SIG-M5 treated with dmso at 0.1 percent for 504 hours (cell line): ENCODE data around the gene TIGD1.

ENCODE experiments used
- DNase-seq: peaks from one replicate; lab custom pipeline; 2025; ENCODE audit not compliant: unreplicated experiment; lab: John Stamatoyannopoulos, UW

Gene TIGD1

GRCh38 chr2:232524771-232525170, 25.6 kb downstream of the TIGD1 start:
- no peak for DNase-seq

GRCh38 chr2:232523682-232524597, 26.4 kb downstream of the TIGD1 start:
- DNase-seq = peak; percentile 78

- no peak for DNase-seq
Measured at GRCh38 chr2:232523402-232523681, 27.0 kb downstream of the TIGD1 start.

- no peak for DNase-seq
Measured at GRCh38 chr2:232522623-232523401, 27.5 kb downstream of the TIGD1 start.

- no peak for DNase-seq
Measured at GRCh38 chr2:232521959-232522622, 28.3 kb downstream of the TIGD1 start.

GRCh38 chr2:232521098-232521497, 29.3 kb downstream of the TIGD1 start:
- no peak for DNase-seq

- DNase-seq = no peak
Measured at GRCh38 chr2:232520489-232520888, 29.9 kb downstream of the TIGD1 start.

- DNase-seq = no peak
Measured at GRCh38 chr2:232519581-232520438, 30.5 kb downstream of the TIGD1 start, which contains the start of gene PRSS56. TSS of gene PRSS56 (plus strand) at chr2:232520388. CDS start at chr2:232520599, 211 bp downstream.

- DNase-seq = no peak
Measured at GRCh38 chr2:232518844-232519243, 31.5 kb downstream of the TIGD1 start.

GRCh38 chr2:232516551-232516950, 33.8 kb downstream of the TIGD1 start:
- DNase-seq = no peak

- no peak for DNase-seq
Measured at GRCh38 chr2:232515639-232516038, 34.7 kb downstream of the TIGD1 start.

- DNase-seq = no peak
Measured at GRCh38 chr2:232513353-232513752, 37.0 kb downstream of the TIGD1 start.

- DNase-seq = no peak
Measured at GRCh38 chr2:232512602-232513001, 37.8 kb downstream of the TIGD1 start.

GRCh38 chr2:232511336-232511890, 38.9 kb downstream of the TIGD1 start:
- DNase-seq = no peak

- no peak for DNase-seq
Measured at GRCh38 chr2:232508251-232508650, 42.1 kb downstream of the TIGD1 start.

- DNase-seq = no peak
Measured at GRCh38 chr2:232506709-232507108, 43.6 kb downstream of the TIGD1 start.

GRCh38 chr2:232505856-232506255, 44.5 kb downstream of the TIGD1 start:
- DNase-seq = no peak

- no peak for DNase-seq
Measured at GRCh38 chr2:232504438-232504837, 45.9 kb downstream of the TIGD1 start.

- DNase-seq = no peak
Measured at GRCh38 chr2:232503809-232504323, 46.5 kb downstream of the TIGD1 start.
